GM23248 (cell line): ENCODE results near the gene GFOD1. TPM values are rescaled to one million over a fixed set of nuclear protein-coding genes. Genes with fewer than 3 reads are reported as not detected.

ENCODE experiments used
- DNase-seq: peaks from one replicate; pipeline ENCODE4 v3.0.0-alpha.2; 2015
- H2AFZ ChIP-seq: fragments of 200-600 bp; sonication (generic); 2 replicates; pipeline ENCODE4 v1.6.1; 2016; ENCODE audit warnings: antibody characterized with exemption
- H3F3A ChIP-seq: fragments of 200-600 bp; sonication (generic); 2 replicates; pipeline ENCODE4 v1.6.1; 2016; ENCODE audit warnings: mild to moderate bottlenecking, antibody characterized with exemption, mixed run types; ENCODE audit not compliant: insufficient read depth
- H3K27ac ChIP-seq: fragments of 200-600 bp; sonication (generic); 2 replicates; pipeline ENCODE4 v1.5.1; 2016; ENCODE audit warnings: mild to moderate bottlenecking
- H3K27me3 ChIP-seq: fragments of 200-600 bp; sonication (generic); replicated peaks from 2 replicates; pipeline ENCODE4 v1.6.1; 2016; ENCODE audit warnings: mild to moderate bottlenecking; ENCODE audit not compliant: insufficient read depth
- H3K36me3 ChIP-seq: fragments of 200-600 bp; sonication (generic); 2 replicates; pipeline ENCODE4 v1.6.1; 2016; ENCODE audit warnings: low read depth, mild to moderate bottlenecking
- H3K4me1 ChIP-seq: fragments of 200-600 bp; sonication (generic); 2 replicates; pipeline ENCODE4 v1.6.1; 2016; ENCODE audit warnings: mild to moderate bottlenecking; ENCODE audit not compliant: insufficient read depth
- H3K4me2 ChIP-seq: fragments of 200-600 bp; sonication (generic); one replicate; pipeline ENCODE4 v1.6.1; 2016; ENCODE audit warnings: mild to moderate bottlenecking; ENCODE audit not compliant: unreplicated experiment
- H3K4me3 ChIP-seq: fragments of 200-600 bp; sonication (generic); 2 replicates; pipeline ENCODE4 v1.5.1; 2016; ENCODE audit warnings: mild to moderate bottlenecking
- H3K79me2 ChIP-seq: fragments of 200-600 bp; sonication (generic); 2 replicates; pipeline ENCODE4 v1.6.1; 2016; ENCODE audit warnings: mild to moderate bottlenecking; ENCODE audit not compliant: insufficient read depth
- H3K9ac ChIP-seq: fragments of 200-600 bp; sonication (generic); 2 replicates; pipeline ENCODE4 v1.6.1; 2016; ENCODE audit warnings: mild to moderate bottlenecking
- H3K9me2 ChIP-seq: fragments of 200-600 bp; sonication (generic); 2 replicates; pipeline ENCODE4 v1.6.1; 2016; ENCODE audit warnings: mixed run types, mild to moderate bottlenecking, moderate library complexity; ENCODE audit not compliant: insufficient read depth
- H3K9me3 ChIP-seq: fragments of 200-600 bp; sonication (generic); one replicate; pipeline ENCODE4 v1.6.1; 2017; ENCODE audit warnings: low read depth
- H4K20me1 ChIP-seq: fragments of 200-600 bp; sonication (generic); 2 replicates; pipeline ENCODE4 v1.6.0; 2016; ENCODE audit not compliant: insufficient read depth
- EZH2 ChIP-seq: fragments of 200-600 bp; sonication (generic); IDR thresholded peaks from 2 replicates; pipeline ENCODE4 v1.6.1; 2018; ENCODE audit warnings: antibody characterized with exemption, mild to moderate bottlenecking; ENCODE audit not compliant: insufficient read depth, poor library complexity, severe bottlenecking
- EZH2phosphoT487 ChIP-seq: fragments of 200-600 bp; sonication (generic); IDR thresholded peaks from 2 replicates; pipeline ENCODE4 v1.6.1; 2018; ENCODE audit warnings: antibody characterized with exemption, moderate library complexity, mild to moderate bottlenecking, low read depth; ENCODE audit not compliant: insufficient read depth
- WGBS, 2 experiments: methylation state at CpG; one replicate each; pipeline ENCODE4 v1.1.6; 2015 to 2017; ENCODE audit warnings: low lambda C conversion rate in 2 of 2, low coverage in 1 of 2; ENCODE audit errors: missing lambda C conversion rate in 2 of 2; 5-methylcytosine and 5-hydroxymethylcytosine counted together
- in situ Hi-C: fragments of 300-500 bp; cut with MboI; formaldehyde crosslinking; loops from 2 replicates; pipeline ENCODE4 v1.15.0; 2020
- polyA plus RNA-seq: library from polyadenylated mRNA; unstranded; fragments of >200 nt; fragmentation: Nextera tagmentation; extraction: Ambion mirVana; gene quantifications from 2 replicates; pipeline ENCODE4 v1.2.1, GENCODE V29; 2016
- total RNA-seq: library from RNA; depleted of rRNA; stranded (reverse); fragments of >200 nt; shearing (Covaris generic); gene quantifications from 2 replicates; pipeline ENCODE4 v1.2.3, GENCODE V29; 2014

GFOD1 gene
- total and polyA plus RNA-seq, 2 experiments from 2014 or later = 0.84 to 0.97 TPM

GRCh38 chr6:13472099-13472498, 15.3 kb downstream of the GFOD1 start:
- no peak for DNase-seq
- Histone ChIP-seq H3K27me3 (no peaks in the 10 kb centered on the region), H3K9me3 (no peaks in the 10 kb centered on the region), H4K20me1 (no peaks in the 10 kb centered on the region), H3F3A (no peaks in the 10 kb centered on the region), H3K4me3 (no peak overlapping the region), H3K4me2 (no peak overlapping the region), H3K9me2 (no peaks in the 10 kb centered on the region), H2AFZ (no peak overlapping the region), H3K27ac (no peak overlapping the region), H3K9ac (no peak overlapping the region), H3K36me3 (no peaks in the 10 kb centered on the region), H3K79me2 (no peaks in the 10 kb centered on the region), H3K4me1 (no peaks in the 10 kb centered on the region)
- 28 to 34% methylated on average over 4 of the region's 4 CpGs for WGBS, 2 experiments
- in situ Hi-C loops = no loop called here
- TF ChIP-seq EZH2phosphoT487 = no peak
- TF ChIP-seq EZH2 = no peak

- Histone ChIP-seq H3K4me2 (no peak overlapping the region), H3K79me2 (no peaks in the 10 kb centered on the region)
Measured at GRCh38 chr6:13471184-13471583, 16.2 kb downstream of the GFOD1 start.

GRCh38 chr6:13470238-13471140, 16.9 kb downstream of the GFOD1 start:
- H3K36me3 ChIP-seq = no peaks in the 10 kb centered on the region
- no peaks in the 10 kb centered on the region for H3K27me3 ChIP-seq
- H4K20me1 ChIP-seq = no peaks in the 10 kb centered on the region
- peaks cover 9% of the 10 kb centered on the region for H3K4me1 ChIP-seq
- no peaks in the 10 kb centered on the region for H3K9me2 ChIP-seq
- H3K9me3 ChIP-seq = no peaks in the 10 kb centered on the region
- 86 to 88% methylated on average over 10 of the region's 10 CpGs for WGBS, 2 experiments
- TF ChIP-seq EZH2phosphoT487 (no peak), EZH2 (no peak)
- H3K9ac ChIP-seq = no peak overlapping the region
- no peak for DNase-seq
- H3K4me2 ChIP-seq = no peak overlapping the region
- H2AFZ ChIP-seq = no peak overlapping the region
- in situ Hi-C loops = no loop called here
- no peak overlapping the region for H3K27ac ChIP-seq
- H3F3A ChIP-seq = peaks cover 6% of the 10 kb centered on the region; the same call in 1 of the 2 replicates
- H3K79me2 ChIP-seq = no peaks in the 10 kb centered on the region
- no peak overlapping the region for H3K4me3 ChIP-seq

More at GRCh38 chr6:13471184-13471583, 16.2 kb downstream of the GFOD1 start:
- Histone ChIP-seq H3F3A (peaks cover 5% of the 10 kb centered on the region; the same call in 1 of the 2 replicates), H3K36me3 (no peaks in the 10 kb centered on the region), H3K9me3 (no peaks in the 10 kb centered on the region), H3K9me2 (no peaks in the 10 kb centered on the region), H2AFZ (no peak overlapping the region), H3K4me3 (no peak overlapping the region), H3K9ac (no peak overlapping the region), H4K20me1 (no peaks in the 10 kb centered on the region), H3K27me3 (no peaks in the 10 kb centered on the region), H3K27ac (no peak overlapping the region), H3K4me1 (peaks cover 3% of the 10 kb centered on the region)
- in situ Hi-C loops = no loop called here
- no peak for DNase-seq
- 65 to 66% methylated on average over 4 of the region's 4 CpGs for WGBS, 2 experiments
- TF ChIP-seq EZH2phosphoT487 (no peak), EZH2 (no peak)

GRCh38 chr6:13469693-13470092, 17.7 kb downstream of the GFOD1 start:
- Histone ChIP-seq H3K36me3 (no peaks in the 10 kb centered on the region), H3F3A (peaks cover 6% of the 10 kb centered on the region; the same call in 1 of the 2 replicates), H3K27me3 (no peaks in the 10 kb centered on the region), H3K27ac (no peak overlapping the region), H3K9me2 (no peaks in the 10 kb centered on the region), H2AFZ (no peak overlapping the region), H3K9me3 (no peaks in the 10 kb centered on the region), H3K9ac (no peak overlapping the region), H3K79me2 (no peaks in the 10 kb centered on the region), H4K20me1 (no peaks in the 10 kb centered on the region), H3K4me3 (no peak overlapping the region), H3K4me2 (no peak overlapping the region), H3K4me1 (peaks cover 12% of the 10 kb centered on the region)
- in situ Hi-C loops = no loop called here
- no peak for DNase-seq
- WGBS, 2 experiments = 92 to 95% methylated on average over 2 of the region's 2 CpGs
- TF ChIP-seq EZH2phosphoT487 (no peak), EZH2 (no peak)
